Hematopoietic multipotent progenitor cell treated with erythropoietin and hydrocortisone succinate and interleukin-3 and kit ligand, for 8 days (in vitro differentiated cells): ENCODE measurements around the gene DICER1.

Source experiments
- DNase-seq: peaks from one replicate; pipeline ENCODE4 v3.0.0-alpha.2; 2015

DICER1 gene

GRCh38 chr14:95055318-95055717 is 102.0 kb downstream of the DICER1 start:
- no peak for DNase-seq

GRCh38 chr14:95054346-95055280 is 102.7 kb downstream of the DICER1 start:
- DNase-seq, result no peak

- no peak for DNase-seq
These were observed 105.2 kb downstream of the DICER1 start for GRCh38 chr14:95052016-95052585.

GRCh38 chr14:95049952-95050351 is 107.4 kb downstream of the DICER1 start:
- no peak for DNase-seq

GRCh38 chr14:95048771-95049312 is 108.5 kb downstream of the DICER1 start:
- DNase-seq, result no peak

GRCh38 chr14:95047754-95048153 is 109.6 kb downstream of the DICER1 start:
- DNase-seq, result no peak

- no peak for DNase-seq
These were observed 110.3 kb downstream of the DICER1 start for GRCh38 chr14:95046711-95047681.

- no peak for DNase-seq
These were observed 111.4 kb downstream of the DICER1 start for GRCh38 chr14:95045836-95046430.

GRCh38 chr14:95045106-95045701 is 112.1 kb downstream of the DICER1 start:
- DNase-seq, result no peak

- DNase-seq, result no peak
These were observed 112.7 kb downstream of the DICER1 start for GRCh38 chr14:95044463-95045105.

GRCh38 chr14:95043732-95044462 is 113.4 kb downstream of the DICER1 start:
- DNase-seq, result no peak

GRCh38 chr14:95043314-95043713 is 114.0 kb downstream of the DICER1 start:
- no peak for DNase-seq

GRCh38 chr14:95041477-95042020 is 115.8 kb downstream of the DICER1 start:
- no peak for DNase-seq

GRCh38 chr14:95040708-95041476 is 116.4 kb downstream of the DICER1 start:
- no peak for DNase-seq

- DNase-seq, result no peak
These were observed 117.4 kb downstream of the DICER1 start for GRCh38 chr14:95039993-95040348.

- DNase-seq, result no peak
These were observed 117.9 kb downstream of the DICER1 start for GRCh38 chr14:95039259-95039992.

GRCh38 chr14:95038521-95039250 is 118.6 kb downstream of the DICER1 start:
- DNase-seq, result no peak

- DNase-seq, result no peak
These were observed 120.1 kb downstream of the DICER1 start for GRCh38 chr14:95037273-95037672.
